GM12873 (cell line): Measurements from ENCODE around the gene ADAM29.

Source experiments
- CTCF ChIP-seq: IDR thresholded peaks from 2 replicates; pipeline ENCODE4 v1.5.1; 2012; ENCODE audit warnings: low read depth, mild to moderate bottlenecking, moderate library complexity, low read length, control low read depth; ENCODE audit not compliant: insufficient read depth; ENCODE audit errors: missing control alignments

ADAM29 gene

GRCh38 chr4:174928575-174929253 lies 10.6 kb downstream of the ADAM29 start:
- TF ChIP-seq CTCF = no peak

GRCh38 chr4:174929346-174929745 lies 11.2 kb downstream of the ADAM29 start:
- TF ChIP-seq CTCF = no peak

- no peak for TF ChIP-seq CTCF
These were observed 12.7 kb downstream of the ADAM29 start for GRCh38 chr4:174930895-174931294.

GRCh38 chr4:174933083-174933482 lies 14.9 kb downstream of the ADAM29 start:
- TF ChIP-seq CTCF = no peak

- no peak for TF ChIP-seq CTCF
These were observed 16.2 kb downstream of the ADAM29 start for GRCh38 chr4:174934360-174934759.

GRCh38 chr4:174935607-174936006 lies 17.4 kb downstream of the ADAM29 start:
- no peak for TF ChIP-seq CTCF

- TF ChIP-seq CTCF = no peak
These were observed 21.8 kb downstream of the ADAM29 start for GRCh38 chr4:174940002-174940401.

GRCh38 chr4:174946246-174946645 lies 28.1 kb downstream of the ADAM29 start:
- TF ChIP-seq CTCF = no peak
